ENCODE data around the gene HOXC5.

HOXC5 gene

GRCh38 chr12:54021432-54022013 lies 11.3 kb upstream of the HOXC5 start:
- no peak for DNase-seq

GRCh38 chr12:54022960-54023884 lies 9.6 kb upstream of the HOXC5 start:
- DNase-seq, result no peak

- no peak for DNase-seq
These were observed 8.7 kb upstream of the HOXC5 start for GRCh38 chr12:54024127-54024526.

- DNase-seq, result no peak
These were observed 8.1 kb upstream of the HOXC5 start for GRCh38 chr12:54024581-54025305.

GRCh38 chr12:54025499-54026405 lies 7.1 kb upstream of the HOXC5 start:
- no peak for DNase-seq

- no peak for DNase-seq
These were observed 6.0 kb upstream of the HOXC5 start for GRCh38 chr12:54026640-54027441.

GRCh38 chr12:54027442-54027786 lies 5.4 kb upstream of the HOXC5 start:
- no peak for DNase-seq

- DNase-seq, result no peak
These were observed 4.3 kb upstream of the HOXC5 start, which contains the start of gene HOXC6 for GRCh38 chr12:54028314-54029201. Gene HOXC6 (plus strand): TSS chr12:54028440. CDS start chr12:54028522, 82 bp downstream.

GRCh38 chr12:54029529-54030441 lies 3.1 kb upstream of the HOXC5 start:
- no peak for DNase-seq

- no peak for DNase-seq
These were observed 2.4 kb upstream of the HOXC5 start for GRCh38 chr12:54030442-54030801.

GRCh38 chr12:54030889-54031471 lies 1.9 kb upstream of the HOXC5 start:
- DNase-seq, result no peak

GRCh38 chr12:54031480-54031879 lies 1.4 kb upstream of the HOXC5 start:
- no peak for DNase-seq

GRCh38 chr12:54032086-54032619 lies 697 bp upstream of the HOXC5 start:
- no peak for DNase-seq

GRCh38 chr12:54033106-54033979 lies 493 bp downstream of the HOXC5 start:
- no peak for DNase-seq

GRCh38 chr12:54033980-54034784 lies 1.3 kb downstream of the HOXC5 start:
- no peak for DNase-seq

GRCh38 chr12:54034785-54035310 lies 2.0 kb downstream of the HOXC5 start:
- DNase-seq, result no peak
